Stomach (tissue), 9 donors: ENCODE data around the gene SLC6A20. TPM values are rescaled to one million over a fixed set of nuclear protein-coding genes. Genes with fewer than 3 reads are reported as not detected.

ENCODE experiments used
- DNase-seq, 2 donors: peaks; one replicate each; pipeline versions ENCODE4 v3.0.0 to v3.0.0-alpha.2; 2013 to 2019
- H3K27ac ChIP-seq, 5 donors: fragments of 200-600 bp in 4 of 5; sonication (generic) in 4 of 5; one replicate each; pipeline ENCODE4 v1.5.1; 2013 to 2019; ENCODE audit warnings: mild to moderate bottlenecking in 1 of 5, moderate library complexity in 1 of 5
- H3K27me3 ChIP-seq, 3 donors: fragments of 200-600 bp; sonication (generic); one replicate each; pipeline ENCODE4 v1.5.1; 2017 to 2019; ENCODE audit warnings: mixed run types in 1 of 3
- H3K36me3 ChIP-seq, 4 donors: fragments of 200-600 bp; sonication (generic); 1 replicate in 3 of 4; 2 replicates in 1 of 4; pipeline ENCODE4 v1.5.1; 2016 to 2019
- H3K4me1 ChIP-seq, 4 donors: fragments of 200-600 bp; sonication (generic); one replicate each; pipeline ENCODE4 v1.5.1; 2016 to 2019
- H3K4me3 ChIP-seq, 4 donors: fragments of 200-600 bp; sonication (generic) in 3 of 4; one replicate each; pipeline ENCODE4 v1.5.1; 2016 to 2019; ENCODE audit warnings: mild to moderate bottlenecking in 1 of 4
- H3K9me3 ChIP-seq, 4 donors: fragments of 200-600 bp; sonication (generic); one replicate each; pipeline ENCODE4 v1.5.1; 2016 to 2019
- EP300 ChIP-seq: sonication (generic); formaldehyde crosslinking; IDR thresholded peaks from one replicate; pipeline ENCODE4 v1.6.1; 2017; ENCODE audit warnings: antibody characterized with exemption
- POLR2A ChIP-seq, 4 donors: fragments of 450-650 bp; IDR thresholded peaks; one replicate each; pipeline ENCODE4 v1.6.1; 2016; ENCODE audit warnings: antibody characterized with exemption in 4 of 4, control low read depth in 2 of 4, mild to moderate bottlenecking in 1 of 4, moderate library complexity in 1 of 4
- POLR2AphosphoS5 ChIP-seq, 3 donors: sonication (generic); formaldehyde crosslinking; IDR thresholded peaks; one replicate each; pipeline ENCODE4 v1.6.1; 2016; ENCODE audit warnings: antibody characterized with exemption in 3 of 3
- WGBS, 5 donors: extraction: QIAGEN DNeasy Blood & Tissue Kit in 3 of 5; methylation state at CpG; one replicate each; pipeline versions ENCODE4 v1.1.5 to v1.1.7; 2013 to 2018; 5-methylcytosine and 5-hydroxymethylcytosine counted together
- intact Hi-C: fragments of 100-400 bp; cut with DNase I; formaldehyde crosslinking; loops from one replicate; pipeline ENCODE4 v1.15.1; 2023; ENCODE audit warnings: low total_unique reads
- polyA plus RNA-seq, 3 donors: library from polyadenylated mRNA; stranded (reverse); fragments of 200-250 nt; gene quantifications; one replicate each; pipeline ENCODE4 v1.2.3, GENCODE V29; 2013
- total RNA-seq, 5 donors: library from RNA; depleted of rRNA; stranded (reverse); fragments of >200 nt; gene quantifications; one replicate each; pipeline versions ENCODE4 v1.1.0 to v1.2.3, GENCODE V29; 2014 to 2016
- TF ChIP-seq, protein P1 (sequence below), 7 experiments: fragments of 450-650 bp in 4 of 7; fragments of 200-600 bp in 3 of 7; sonication (generic) in 3 of 7; IDR thresholded peaks; one replicate each; pipeline ENCODE4 v1.5.1; 2016 to 2019; ENCODE audit warnings: antibody characterized with exemption in 7 of 7, control low read depth in 2 of 7, mild to moderate bottlenecking in 1 of 7
- donor health status: healthy with polysubstance abuse.
- donor health status: Bipolar disorder and iron deficiency.
- donor health status: healthy.

Gene SLC6A20
- total and polyA plus RNA-seq, 8 donors, result 0.10 to 2.6 (median 0.58) TPM; not detected in 3

DNA sequence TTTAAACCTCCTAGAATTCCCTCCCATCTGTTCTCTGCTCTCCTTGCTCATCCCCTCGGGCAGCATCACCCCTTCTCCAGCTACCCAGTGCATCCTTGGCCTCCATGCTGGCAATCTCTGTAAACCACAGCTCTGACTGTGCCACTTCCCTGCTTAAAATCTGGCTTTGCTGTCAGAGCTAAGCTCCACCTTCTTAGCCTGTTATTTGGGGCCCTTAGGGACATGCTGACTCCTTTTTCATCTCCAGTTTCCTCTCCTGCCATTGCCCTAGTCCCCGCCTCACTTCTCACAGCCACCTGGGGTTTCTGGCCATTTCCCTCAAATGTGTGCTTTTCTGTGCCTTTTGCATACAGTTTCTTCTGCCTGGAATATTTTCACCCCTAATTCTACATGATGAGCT is 5.7 kb downstream of the SLC6A20 start:
- no peak for DNase-seq
- H3K36me3 ChIP-seq, result no peaks in the 10 kb centered on the region
- peaks cover 0 to 5% (median 2%) of the 10 kb centered on the region in 4 donors for H3K4me1 ChIP-seq
- H3K27me3 ChIP-seq, result peaks cover 0 to 29% (median 8%) of the 10 kb centered on the region in 3 donors
- no peak overlapping the region for H3K4me3 ChIP-seq
- intact Hi-C loops, result no loop called here
- peaks cover 8 to 9% (median 8%) of the 10 kb centered on the region in 4 donors for H3K9me3 ChIP-seq
- H3K27ac ChIP-seq, result no peak overlapping the region
- WGBS, 5 donors, result 73 to 83% (median 77%) methylated on average over 2 of the region's 2 CpGs
- no peak for TF ChIP-seq POLR2A (IDR thresholded peaks at IDR 0.05)
- TF ChIP-seq POLR2AphosphoS5 (IDR thresholded peaks at IDR 0.05), result no peak
- TF ChIP-seq, protein P1, sequence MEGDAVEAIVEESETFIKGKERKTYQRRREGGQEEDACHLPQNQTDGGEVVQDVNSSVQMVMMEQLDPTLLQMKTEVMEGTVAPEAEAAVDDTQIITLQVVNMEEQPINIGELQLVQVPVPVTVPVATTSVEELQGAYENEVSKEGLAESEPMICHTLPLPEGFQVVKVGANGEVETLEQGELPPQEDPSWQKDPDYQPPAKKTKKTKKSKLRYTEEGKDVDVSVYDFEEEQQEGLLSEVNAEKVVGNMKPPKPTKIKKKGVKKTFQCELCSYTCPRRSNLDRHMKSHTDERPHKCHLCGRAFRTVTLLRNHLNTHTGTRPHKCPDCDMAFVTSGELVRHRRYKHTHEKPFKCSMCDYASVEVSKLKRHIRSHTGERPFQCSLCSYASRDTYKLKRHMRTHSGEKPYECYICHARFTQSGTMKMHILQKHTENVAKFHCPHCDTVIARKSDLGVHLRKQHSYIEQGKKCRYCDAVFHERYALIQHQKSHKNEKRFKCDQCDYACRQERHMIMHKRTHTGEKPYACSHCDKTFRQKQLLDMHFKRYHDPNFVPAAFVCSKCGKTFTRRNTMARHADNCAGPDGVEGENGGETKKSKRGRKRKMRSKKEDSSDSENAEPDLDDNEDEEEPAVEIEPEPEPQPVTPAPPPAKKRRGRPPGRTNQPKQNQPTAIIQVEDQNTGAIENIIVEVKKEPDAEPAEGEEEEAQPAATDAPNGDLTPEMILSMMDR (IDR thresholded peaks at IDR 0.05), result no peak
- no peak for TF ChIP-seq EP300

DNA sequence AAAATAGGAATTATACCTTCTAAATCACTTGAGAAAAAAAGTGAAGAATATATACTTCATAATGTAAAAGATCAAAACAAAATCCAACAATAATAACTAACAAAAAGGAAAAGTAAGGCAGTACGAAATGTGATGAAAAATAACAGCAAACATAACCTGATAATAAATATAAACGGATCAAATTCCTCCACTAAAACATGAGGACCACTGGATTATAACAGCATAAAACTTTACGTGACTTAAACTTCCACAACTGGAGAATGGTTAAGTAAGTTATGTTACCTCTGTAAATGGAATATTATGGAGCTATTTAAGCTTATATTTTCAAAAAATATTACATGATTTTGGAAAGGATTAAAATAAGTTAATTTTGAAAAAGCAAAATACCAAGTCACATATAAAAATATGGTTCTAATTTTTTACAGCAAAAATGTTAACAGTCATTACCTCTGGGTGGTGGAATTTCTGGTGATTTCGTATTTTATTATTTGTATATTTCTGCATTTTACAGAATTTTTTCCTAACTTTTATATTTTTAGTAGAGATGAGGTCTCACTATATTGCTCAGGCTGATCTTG is 7.0 kb downstream of the SLC6A20 start:
- Histone ChIP-seq H3K9me3 (peaks cover 8 to 14% (median 9%) of the 10 kb centered on the region in 4 donors), H3K27ac (no peak overlapping the region), H3K27me3 (peaks cover 0 to 16% (median 2%) of the 10 kb centered on the region in 3 donors), H3K4me1 (no peaks in the 10 kb centered on the region), H3K36me3 (no peaks in the 10 kb centered on the region), H3K4me3 (no peak overlapping the region)
- intact Hi-C loops, result no loop called here
- WGBS, 5 donors, result 81 to 94% (median 88%) methylated on average over 4 of the region's 4 CpGs
- TF ChIP-seq POLR2A (IDR thresholded peaks at IDR 0.05), result no peak
- TF ChIP-seq EP300, result no peak
- no peak for TF ChIP-seq POLR2AphosphoS5 (IDR thresholded peaks at IDR 0.05)
- TF ChIP-seq, protein P1 (IDR thresholded peaks at IDR 0.05), result no peak
- no peak for DNase-seq

DNA sequence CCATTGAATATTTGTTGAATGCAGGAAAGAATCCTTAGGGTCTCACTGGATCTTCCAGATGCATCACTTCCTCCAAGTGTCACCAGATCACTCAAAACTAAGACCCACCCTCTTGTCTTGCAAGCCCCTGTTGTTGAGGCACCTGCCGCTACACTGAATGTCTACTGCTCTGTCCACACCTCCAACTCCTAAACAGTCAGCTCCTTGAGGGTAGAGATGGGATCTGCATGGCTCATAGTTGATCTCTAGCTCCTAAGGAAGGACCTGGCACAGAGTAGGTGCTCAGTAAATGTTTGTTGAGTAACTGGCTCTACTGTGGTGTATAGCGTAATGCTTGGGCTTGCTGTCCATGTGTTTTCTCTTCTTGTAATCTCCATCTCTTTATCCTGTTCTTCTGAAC is 8.8 kb downstream of the SLC6A20 start:
- peak in 1 of 2 donors; percentile 3 for DNase-seq
- no peaks in the 10 kb centered on the region for H3K36me3 ChIP-seq
- intact Hi-C loops, result no loop called here
- 92 to 100% (median 96%) methylated on average over 2 of the region's 2 CpGs for WGBS, 5 donors
- no peak for TF ChIP-seq POLR2A (IDR thresholded peaks at IDR 0.05)
- TF ChIP-seq, protein P1 (IDR thresholded peaks at IDR 0.05), result no peak
- TF ChIP-seq EP300, result no peak
- TF ChIP-seq POLR2AphosphoS5 (IDR thresholded peaks at IDR 0.05), result no peak
- peaks cover 8 to 14% (median 9%) of the 10 kb centered on the region in 4 donors for H3K9me3 ChIP-seq
- no peak overlapping the region for H3K4me3 ChIP-seq
- no peaks in the 10 kb centered on the region for H3K4me1 ChIP-seq
- no peak overlapping the region for H3K27ac ChIP-seq
- H3K27me3 ChIP-seq, result no peaks in the 10 kb centered on the region

DNA sequence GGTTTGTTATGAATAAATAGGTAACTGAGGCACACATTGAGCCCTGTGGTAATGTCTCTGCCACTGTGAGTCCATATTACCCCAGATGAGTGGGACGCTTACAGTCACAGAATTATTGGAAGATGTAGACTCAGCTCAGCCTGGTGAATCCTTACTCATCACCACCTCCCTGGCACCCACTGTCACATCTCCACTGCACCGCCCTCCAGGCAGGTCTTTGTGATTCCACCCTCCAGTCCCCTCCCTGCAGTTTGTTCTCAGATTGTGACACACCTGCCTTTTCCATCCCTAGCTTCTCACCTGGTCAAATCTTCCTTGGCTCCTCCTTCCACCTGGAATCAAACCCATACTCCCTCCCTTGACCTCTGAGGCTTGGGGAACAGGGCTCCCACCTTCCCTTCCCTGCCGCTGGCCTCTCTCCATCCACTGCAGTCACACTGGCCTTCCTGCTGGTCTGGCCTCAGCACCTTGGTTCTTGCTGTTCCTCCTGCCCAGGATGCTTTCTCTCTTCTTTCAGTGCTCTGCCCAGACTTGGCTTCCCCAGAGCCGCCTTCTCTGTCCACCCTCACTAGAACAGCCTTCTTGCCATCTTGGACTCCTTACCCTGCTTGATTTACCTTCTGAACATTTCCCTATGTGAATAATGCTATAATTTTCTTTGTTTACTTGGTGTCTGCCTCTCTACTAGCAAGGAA is 9.4 kb downstream of the SLC6A20 start:
- Histone ChIP-seq H3K27me3 (no peaks in the 10 kb centered on the region), H3K9me3 (peaks cover 8 to 14% (median 9%) of the 10 kb centered on the region in 4 donors), H3K4me3 (no peak overlapping the region), H3K27ac (no peak overlapping the region), H3K4me1 (no peaks in the 10 kb centered on the region), H3K36me3 (no peaks in the 10 kb centered on the region)
- TF ChIP-seq, protein P1 (IDR thresholded peaks at IDR 0.05), result no peak
- no peak for TF ChIP-seq POLR2A (IDR thresholded peaks at IDR 0.05)
- TF ChIP-seq POLR2AphosphoS5 (IDR thresholded peaks at IDR 0.05), result no peak
- TF ChIP-seq EP300, result no peak
- WGBS, 5 donors, result 63 to 94% (median 85%) methylated on average over 4 of the region's 4 CpGs
- DNase-seq, result peak in 1 of 2 donors; percentile 8
- intact Hi-C loops, result no loop called here
